Activated CD4-positive, alpha-beta T cell treated with anti-CD3 and anti-CD28 coated beads, Interleukin-2, amount 50 U/mL, for 1 hour (primary cell): ENCODE data around the gene SERP2.

ENCODE experiments used
- DNase-seq: peaks from one replicate; pipeline ENCODE4 v3.0.0-alpha.2; 2020

Gene SERP2

DNA sequence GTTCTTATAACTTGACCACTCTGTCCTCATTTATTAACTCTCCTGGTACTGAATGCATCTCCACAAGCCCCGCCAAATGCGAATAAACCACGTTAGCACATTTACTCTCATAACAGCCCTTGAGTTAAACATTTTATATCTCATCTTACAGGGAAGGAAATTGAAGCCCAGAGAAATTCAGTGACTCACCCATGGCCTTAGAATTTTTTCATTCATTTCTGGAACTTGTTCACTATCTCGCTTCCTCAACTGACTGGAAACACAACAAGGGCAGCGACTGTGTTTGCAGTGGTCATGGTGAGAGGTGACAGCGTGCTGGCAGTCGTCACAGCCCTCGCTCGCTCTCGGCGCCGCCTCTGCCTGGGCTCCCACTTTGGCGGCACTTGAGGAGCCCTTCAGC lies 39.5 kb downstream of the SERP2 start:
- DNase-seq: no peak

DNA sequence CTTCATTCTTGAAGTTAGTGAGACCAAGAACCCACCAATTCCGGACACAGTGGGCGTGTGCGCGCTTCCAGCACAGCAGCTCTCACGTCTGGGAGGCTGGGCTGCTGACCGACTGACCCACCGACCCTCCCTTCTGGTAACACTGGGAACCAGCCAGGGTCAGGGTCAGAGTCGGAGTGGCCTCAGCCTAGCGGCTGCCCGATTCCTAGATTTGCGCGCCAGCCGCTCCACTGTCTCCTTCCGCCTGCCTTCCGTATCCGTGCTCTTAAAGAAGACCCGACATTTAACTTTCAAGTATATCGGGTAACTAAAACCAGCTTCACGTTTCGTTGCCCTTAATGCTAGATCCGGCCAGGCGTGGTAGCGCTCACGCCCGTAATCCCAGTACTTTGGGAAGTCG lies 41.1 kb downstream of the SERP2 start:
- DNase-seq: no peak

- no peak for DNase-seq
Observed at GRCh38 chr13:44415815-44416214, 42.2 kb downstream of the SERP2 start.

- no peak for DNase-seq
Observed at GRCh38 chr13:44416301-44416700, 42.7 kb downstream of the SERP2 start.

DNA sequence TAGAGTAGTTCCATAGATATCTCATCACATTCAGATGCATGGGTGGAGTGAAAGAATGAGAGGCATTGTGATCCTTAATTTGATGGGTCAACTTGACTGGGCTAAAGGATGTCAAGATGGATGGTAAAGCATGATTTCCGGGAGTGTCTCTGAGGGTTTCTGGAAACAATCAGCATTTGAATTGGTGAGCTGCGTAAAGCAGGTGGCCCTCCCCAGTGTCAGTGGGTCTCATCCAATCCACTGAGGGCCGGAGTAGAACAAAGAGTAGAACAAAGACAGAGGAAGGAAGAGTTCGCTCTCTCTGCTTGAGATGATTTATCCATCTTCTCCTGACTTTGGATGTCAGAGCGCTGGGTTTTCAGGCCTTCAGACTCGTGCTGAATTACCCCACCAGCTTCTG lies 43.1 kb downstream of the SERP2 start:
- no peak for DNase-seq

GRCh38 chr13:44417446-44417845 lies 43.8 kb downstream of the SERP2 start:
- DNase-seq: no peak

DNA sequence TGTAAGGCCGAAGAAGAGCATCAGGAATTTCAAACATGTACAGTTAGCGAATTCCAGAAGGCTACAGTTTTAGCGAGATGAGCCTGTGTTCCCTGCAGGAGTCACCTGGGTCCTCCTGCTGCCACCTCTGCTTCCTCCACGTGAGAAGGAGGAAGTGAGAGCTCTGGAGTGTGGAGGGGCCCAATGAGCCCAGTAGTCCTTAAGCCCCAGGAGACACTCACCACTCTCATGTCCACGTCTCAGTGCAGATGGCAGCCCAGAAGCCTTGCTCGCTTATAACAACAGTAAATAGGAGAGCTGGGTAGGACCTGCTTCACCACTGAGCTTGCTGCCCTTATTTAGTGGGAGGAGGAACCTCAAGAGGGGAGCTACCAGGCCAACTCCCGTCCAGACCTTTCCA lies 44.3 kb downstream of the SERP2 start:
- no peak for DNase-seq

DNA sequence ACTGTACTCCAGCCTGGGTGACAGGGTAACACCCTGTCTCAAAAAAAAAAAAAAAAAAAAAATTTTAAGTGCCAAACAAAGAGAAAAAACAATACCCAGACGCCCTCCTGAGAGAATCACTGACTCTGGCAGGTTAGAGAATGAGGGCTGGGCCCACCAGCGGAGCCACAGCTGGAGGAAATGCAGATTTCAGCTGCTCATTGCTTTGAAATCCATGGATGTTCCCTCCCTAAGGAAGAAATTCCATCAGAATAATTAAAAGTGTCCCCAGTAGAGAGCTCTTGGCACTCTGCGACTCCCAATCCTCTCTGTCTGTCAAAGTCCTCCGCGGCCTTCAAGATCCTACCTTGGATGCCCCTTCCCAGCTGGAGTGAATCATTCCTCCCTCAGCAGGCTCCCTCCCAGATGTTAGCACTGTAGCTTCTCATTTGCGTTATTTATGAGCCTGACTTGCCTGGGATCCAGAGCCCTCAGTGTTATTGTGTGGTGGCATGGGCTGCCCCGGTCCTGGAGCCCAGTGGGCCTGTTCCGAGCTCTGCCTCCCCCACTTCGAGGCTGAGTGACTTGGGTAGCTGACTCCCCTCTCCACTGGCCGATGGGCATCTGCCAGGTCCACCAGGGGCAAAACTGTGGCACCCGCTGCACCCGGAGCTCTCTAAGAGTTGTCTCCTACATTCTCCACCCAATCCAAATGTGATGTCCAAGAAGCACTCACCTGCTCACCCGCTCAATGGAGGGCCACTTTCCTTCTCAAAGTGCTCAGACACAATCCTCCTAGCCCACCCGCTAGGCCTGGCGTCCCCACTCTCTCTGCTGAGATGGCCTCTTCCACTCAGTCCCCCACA lies 47.0 kb downstream of the SERP2 start:
- no peak for DNase-seq

DNA sequence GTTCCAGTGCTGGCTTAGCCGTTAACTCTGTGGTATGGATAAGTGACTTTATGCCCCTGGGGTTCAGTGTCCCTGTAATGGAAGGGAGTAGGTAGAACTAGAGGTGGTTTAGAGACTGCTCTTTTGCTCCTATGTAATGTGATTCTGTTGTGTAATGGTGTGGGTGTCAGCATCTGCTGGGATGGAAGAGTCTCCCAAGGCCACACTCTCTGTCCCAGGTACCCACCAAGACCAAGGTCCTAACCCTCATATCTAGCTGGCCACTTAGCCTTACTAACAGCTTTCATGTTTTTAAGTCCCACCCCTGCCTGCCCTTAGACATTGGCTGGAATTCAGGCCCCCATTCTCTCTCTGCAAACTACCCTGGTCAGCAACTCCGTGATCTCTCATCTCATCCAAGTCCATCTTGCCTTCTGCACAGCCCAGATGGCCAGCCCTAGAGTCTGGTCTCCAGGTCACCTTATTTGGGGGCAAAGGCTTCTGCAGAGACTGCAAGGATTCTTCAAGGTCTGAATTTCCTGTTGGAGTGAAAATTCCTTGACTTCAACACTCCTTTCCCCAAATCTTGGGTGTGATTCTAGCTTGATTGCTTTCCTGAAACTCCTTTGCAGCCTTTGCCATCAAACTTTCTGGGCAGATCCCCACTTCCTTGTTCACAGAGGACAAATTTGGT lies 48.4 kb downstream of the SERP2 start:
- DNase-seq: no peak

DNA sequence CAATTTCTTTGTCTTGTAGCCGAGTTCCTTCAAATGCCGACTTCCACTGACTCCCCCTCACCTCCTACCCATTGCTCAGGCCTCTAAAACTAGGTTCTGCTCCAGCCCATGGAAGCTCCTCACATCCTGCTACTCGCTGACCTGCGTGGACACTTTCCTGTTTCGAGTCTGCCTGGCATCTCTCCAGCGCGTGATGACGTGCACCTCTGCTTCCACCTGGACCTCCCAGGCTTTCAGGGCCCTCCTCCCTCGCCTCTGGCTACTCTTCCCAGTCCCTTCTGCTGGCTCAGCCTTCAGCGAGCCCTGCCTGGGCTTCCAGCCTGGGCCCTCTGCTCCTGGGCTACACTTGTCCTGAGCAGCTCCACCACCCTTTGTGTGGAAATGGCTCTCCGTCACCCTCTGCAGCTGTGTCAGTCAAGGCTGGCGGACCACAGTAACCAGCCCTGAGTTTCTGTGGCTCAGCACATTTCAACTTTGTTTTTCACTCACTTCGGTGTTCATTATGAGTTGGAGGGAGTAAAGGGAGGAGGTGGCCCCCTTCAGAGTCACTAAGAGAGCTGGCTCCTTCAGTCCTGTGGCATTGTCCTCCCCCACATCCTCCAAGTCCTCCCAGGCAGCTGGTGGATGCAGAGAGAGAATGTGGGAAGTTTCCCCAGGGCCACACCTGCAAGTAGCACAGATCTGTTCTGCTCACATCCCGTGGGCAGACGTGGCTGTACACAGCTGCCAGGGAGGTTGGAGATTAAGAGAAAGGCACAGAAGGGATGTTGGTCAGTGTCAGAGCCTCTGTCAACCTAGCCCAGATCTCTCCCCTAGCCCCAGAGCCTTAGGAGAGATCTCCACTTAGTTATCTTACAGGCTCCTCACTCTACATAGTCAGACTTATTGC lies 49.4 kb downstream of the SERP2 start:
- DNase-seq: no peak

DNA sequence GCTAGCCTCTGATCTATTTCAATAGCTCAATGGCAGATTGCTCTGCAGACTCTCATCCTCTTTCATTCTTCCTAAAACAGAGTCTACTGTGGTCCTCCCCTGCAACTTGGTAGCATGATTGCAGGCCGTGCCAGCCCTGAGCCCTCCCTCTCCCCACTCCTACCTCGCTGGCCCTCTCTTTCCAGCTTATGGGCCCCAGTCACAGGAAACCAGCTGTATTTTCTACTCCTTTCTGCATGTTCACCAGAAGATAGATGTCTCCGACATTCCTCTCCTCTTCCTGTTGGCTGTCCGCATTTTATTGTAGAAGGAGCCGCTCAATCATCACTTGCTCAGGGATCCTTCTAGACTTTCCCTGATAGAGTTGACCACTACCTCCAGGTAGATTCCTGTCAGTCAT lies 50.2 kb downstream of the SERP2 start:
- DNase-seq: no peak

GRCh38 chr13:44425041-44425814 lies 51.6 kb downstream of the SERP2 start:
- DNase-seq: no peak

DNA sequence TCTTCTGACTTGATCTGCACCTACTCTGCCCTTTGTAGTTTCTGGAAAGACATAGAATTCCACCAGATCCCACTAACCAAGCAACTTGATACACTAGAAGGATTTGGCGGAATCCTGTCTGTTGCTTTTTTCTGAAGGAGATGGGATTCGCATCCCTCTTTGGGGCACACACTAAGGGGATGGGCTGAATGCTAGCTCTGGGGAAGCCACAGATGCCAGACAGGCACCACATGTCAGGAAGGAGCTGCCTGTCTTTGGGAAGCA lies 52.1 kb downstream of the SERP2 start:
- DNase-seq: no peak

GRCh38 chr13:44426461-44426860 lies 52.8 kb downstream of the SERP2 start:
- DNase-seq: no peak

GRCh38 chr13:44429311-44429710 lies 55.7 kb downstream of the SERP2 start:
- DNase-seq: no peak

DNA sequence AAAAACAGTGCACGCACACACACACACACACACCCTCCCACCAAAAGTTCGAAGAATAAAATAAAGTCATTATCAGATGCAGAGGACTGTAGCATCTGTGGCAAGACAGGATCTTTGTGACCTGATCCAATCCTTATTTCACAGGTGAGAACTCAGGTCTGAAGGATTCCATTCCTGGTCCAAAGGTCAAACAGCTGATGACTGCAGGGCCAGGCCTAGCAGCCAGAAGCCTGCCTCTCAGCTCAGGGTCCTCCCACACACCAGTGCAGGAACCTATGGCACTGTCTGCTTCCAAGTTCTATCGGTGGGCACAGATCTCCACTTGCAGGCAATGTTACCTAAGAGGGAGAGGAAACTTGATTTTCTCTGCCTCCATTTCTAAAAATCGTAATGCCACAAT lies 57.5 kb downstream of the SERP2 start:
- DNase-seq: no peak

GRCh38 chr13:44432650-44433049 lies 59.0 kb downstream of the SERP2 start:
- DNase-seq: no peak

GRCh38 chr13:44433863-44434765 lies 60.5 kb downstream of the SERP2 start:
- DNase-seq: no peak

DNA sequence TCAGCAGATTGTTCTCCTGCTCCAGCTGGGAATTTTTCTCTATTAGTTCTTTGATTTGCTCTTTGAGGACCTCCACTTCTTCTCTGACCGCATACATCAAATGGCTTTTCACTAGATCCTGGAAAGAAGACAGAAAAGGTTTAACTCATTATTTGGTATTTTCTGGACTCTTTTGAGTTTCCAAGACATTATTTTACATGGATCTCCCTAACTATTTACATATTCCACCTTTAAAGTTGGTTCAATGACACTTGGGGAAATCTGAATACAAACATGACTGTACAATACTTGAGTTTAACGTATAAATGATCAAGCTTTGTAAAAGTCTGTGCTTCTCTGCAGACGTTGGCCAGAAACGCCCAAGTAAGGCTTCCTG lies 61.1 kb downstream of the SERP2 start:
- no peak for DNase-seq

DNA sequence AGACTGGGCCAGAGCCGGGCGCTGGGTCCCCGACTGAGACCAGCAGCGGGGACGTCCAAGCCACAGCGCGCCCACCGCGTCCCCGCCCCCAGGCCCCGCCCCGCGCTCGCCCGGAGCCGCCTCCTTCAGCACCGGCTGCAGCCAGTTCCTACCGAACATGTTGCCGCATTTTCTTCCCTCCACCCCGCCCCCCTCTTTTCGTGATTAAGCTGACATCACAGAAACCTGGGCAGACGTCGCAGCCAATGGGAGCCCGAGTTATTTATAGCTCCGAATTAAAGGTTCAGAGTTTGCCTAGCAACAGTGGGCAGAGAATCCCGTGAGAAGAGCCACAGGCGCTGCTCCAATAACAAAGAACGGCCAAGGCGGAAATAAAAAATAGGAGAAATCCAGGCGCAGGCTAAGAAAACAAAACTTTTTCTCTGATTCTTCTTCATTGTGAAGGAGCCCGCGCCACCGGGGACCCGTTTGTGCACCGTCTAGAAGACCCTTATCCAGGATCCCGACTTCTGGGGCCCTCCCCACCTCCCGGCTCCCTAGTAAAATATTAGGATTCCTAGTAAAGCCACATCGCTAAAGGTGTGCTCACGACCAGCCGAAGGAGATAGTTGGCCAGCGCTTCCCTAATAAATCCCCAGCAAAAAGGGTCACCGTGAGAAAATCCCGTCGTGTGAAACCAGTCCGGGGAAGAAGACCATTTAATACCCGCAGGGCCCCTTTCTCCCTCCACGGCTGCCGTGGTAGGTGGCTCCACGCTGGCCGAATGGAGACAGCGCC lies 61.7 kb downstream of the SERP2 start:
- DNase-seq: peak; percentile 85

GRCh38 chr13:44435919-44436510 lies 62.4 kb downstream of the SERP2 start:
- no peak for DNase-seq
